Fibroblast of mammary gland (primary cell): ENCODE measurements around the gene ACTL7A.
"Not testable (repeated sequence)": the region's sequence is repeated elsewhere in the genome, so short reads cannot be mapped to it uniquely, and the experiment has no call there.

Experiments
- DNase-seq: peaks from one replicate; pipeline ENCODE4 v3.0.0-alpha.2; 2010; ENCODE audit warnings: low read depth
- H3K4me3 ChIP-seq: 2 replicates; pipeline ENCODE4 v1.5.1; 2011; ENCODE audit warnings: low read depth, mild to moderate bottlenecking, low read length, moderate library complexity; ENCODE audit not compliant: control insufficient read depth
- CTCF ChIP-seq: conservative IDR thresholded peaks from 2 replicates; pipeline ENCODE4 v1.5.1; 2011; ENCODE audit warnings: low read depth, low read length, inconsistent platforms; ENCODE audit not compliant: control insufficient read depth, insufficient read depth

The ACTL7A gene

GRCh38 chr9:108845507-108845906 lies 16.6 kb upstream of the ACTL7A start:
- DNase-seq, result no peak
- H3K4me3 ChIP-seq, result no peak overlapping the region
- no peak for TF ChIP-seq CTCF

GRCh38 chr9:108845947-108846346 lies 16.1 kb upstream of the ACTL7A start:
- no peak overlapping the region for H3K4me3 ChIP-seq
- DNase-seq, result no peak
- no peak for TF ChIP-seq CTCF

- not testable (repeated sequence) for H3K4me3 ChIP-seq, DNase-seq
Measured at GRCh38 chr9:108848296-108848695, 13.8 kb upstream of the ACTL7A start.

GRCh38 chr9:108850293-108850897 lies 11.7 kb upstream of the ACTL7A start:
- H3K4me3 ChIP-seq, result no peak overlapping the region
- DNase-seq, result peak; percentile 45
- peak; percentile 39 for TF ChIP-seq CTCF

- no peak for TF ChIP-seq CTCF
- no peak overlapping the region for H3K4me3 ChIP-seq
- DNase-seq, result no peak
Measured at GRCh38 chr9:108851138-108851537, 10.9 kb upstream of the ACTL7A start.

- no peak for TF ChIP-seq CTCF
- no peak overlapping the region for H3K4me3 ChIP-seq
- no peak for DNase-seq
Measured at GRCh38 chr9:108852079-108852478, 10.0 kb upstream of the ACTL7A start.

- no peak overlapping the region for H3K4me3 ChIP-seq
- no peak for TF ChIP-seq CTCF
- DNase-seq, result no peak
Measured at GRCh38 chr9:108854094-108854493, 8.0 kb upstream of the ACTL7A start.
